ENCODE measurements around the gene AHNAK2.

AHNAK2 gene

DNA sequence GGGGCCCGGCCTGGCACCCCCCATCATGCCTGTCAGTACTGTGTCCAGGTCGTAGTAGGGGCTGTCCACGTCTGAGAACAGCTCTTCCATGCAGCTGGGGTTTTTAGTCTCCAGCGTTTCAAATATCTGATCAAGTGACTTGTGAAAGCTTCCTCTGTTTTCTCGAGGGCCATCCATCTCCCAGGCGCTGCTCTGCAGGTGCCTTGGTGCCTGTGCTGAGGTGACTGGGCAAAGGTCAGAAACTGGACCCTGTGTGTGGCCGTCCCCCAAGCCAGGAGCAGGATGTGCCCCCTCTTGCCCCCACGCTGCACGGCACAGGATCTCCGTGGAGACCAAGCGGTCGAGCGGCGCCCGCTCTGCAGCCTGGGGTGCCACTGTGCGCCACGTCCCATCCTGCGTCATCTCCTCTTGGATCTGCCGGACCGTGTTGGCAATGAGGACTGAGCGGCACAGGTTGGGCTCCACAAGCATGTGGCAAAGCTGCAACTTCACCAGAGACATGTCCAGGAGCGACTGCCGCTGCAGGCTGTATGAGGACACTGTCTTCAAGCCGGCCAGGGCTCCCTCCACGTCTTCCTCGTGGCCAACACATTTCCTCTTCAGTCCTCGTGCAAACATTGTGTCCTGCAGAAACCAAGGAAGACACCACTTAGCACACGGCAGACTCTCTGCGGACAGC is 33.3 kb upstream of the AHNAK2 start:
- DNase-seq = no peak

GRCh38 chr14:105010891-105011291 is 32.7 kb upstream of the AHNAK2 start:
- DNase-seq = no peak

DNA sequence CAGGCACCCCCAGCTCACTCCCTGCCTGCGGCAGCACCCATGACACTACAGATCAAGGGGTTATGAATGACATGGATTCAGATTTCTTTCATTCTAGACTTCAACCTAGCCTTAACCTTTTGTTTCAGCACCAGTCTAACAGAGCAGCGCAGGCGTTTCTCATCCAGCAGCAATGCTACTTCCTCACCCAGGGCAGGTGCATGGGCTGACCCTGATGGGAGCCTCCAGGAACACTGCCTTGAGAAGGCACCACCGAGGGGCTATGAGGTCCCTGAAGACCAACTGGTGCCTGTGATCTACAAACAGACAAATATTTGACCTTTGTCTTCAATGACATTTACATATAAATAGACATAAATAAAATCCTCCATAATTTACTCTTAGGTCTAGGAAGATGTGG is 31.9 kb upstream of the AHNAK2 start:
- DNase-seq = no peak

DNA sequence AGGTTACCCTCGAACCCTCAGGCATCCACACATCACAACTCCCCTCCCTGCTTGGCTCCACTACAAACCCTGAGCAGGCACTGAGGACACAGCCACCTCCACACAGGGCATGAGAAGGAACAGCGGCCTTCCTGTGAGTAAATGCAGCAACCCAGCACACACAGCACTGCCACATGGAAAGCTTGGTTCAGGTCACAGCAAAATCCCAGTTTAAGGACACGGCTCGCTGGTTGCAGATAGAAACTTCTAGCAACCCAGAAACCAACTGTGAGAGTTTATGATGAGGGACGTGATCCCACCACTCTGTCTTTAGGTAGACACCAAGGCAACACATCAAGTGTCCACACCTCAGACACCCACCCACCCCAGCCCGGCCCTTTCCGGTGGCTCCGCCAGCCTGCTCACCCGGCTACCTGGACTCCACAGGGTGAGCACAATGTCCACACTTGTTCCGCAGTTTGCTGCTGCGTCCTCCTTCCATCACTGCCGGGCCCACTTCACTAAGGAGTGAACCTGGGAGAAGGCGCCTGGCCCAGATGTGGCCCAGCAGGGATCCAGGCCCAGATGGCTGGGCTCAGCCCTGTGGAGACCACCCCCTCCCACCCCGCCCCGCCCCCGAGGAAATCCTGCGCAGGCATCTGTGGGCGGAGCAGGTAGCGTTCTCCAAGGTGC is 29.6 kb upstream of the AHNAK2 start:
- DNase-seq = no peak

DNA sequence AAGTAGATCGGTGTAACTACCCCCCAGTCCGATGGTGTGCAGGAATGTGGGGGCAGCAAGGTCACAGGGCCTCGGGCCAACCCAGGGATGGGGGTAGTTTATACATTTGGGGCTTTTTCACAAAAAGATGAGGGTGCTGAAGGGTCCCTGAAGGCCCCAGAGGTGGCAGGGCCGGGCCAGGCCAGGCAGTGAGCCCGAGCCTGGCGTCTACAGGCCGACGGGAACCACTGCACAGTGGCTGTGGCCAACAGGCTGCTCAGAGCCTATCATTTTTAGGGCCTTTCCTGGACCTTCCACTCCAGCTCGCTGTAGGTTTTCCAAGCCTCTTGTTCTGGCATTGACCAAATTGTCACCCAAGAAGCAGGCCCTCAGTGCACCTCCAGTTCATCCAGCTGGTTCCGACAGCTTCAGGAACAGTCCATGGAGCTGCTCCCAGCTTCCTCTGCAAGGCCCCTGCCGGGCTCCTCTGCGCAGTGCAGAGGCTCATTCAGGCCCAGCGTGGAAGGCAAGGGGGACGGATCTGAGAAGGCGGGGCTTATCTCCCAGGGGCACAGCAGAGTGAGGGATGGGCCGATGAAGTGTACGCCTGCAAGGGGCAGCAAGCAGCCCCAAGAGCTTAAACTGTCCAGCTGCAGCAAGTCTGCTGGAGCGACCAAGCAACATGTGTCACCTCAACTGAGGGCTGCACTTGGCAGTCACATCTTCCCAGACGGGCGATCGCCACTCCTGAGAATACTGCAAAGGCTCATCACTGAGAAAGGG is 28.8 kb upstream of the AHNAK2 start:
- no peak for DNase-seq

GRCh38 chr14:105005929-105006830 is 28.0 kb upstream of the AHNAK2 start:
- DNase-seq = no peak

DNA sequence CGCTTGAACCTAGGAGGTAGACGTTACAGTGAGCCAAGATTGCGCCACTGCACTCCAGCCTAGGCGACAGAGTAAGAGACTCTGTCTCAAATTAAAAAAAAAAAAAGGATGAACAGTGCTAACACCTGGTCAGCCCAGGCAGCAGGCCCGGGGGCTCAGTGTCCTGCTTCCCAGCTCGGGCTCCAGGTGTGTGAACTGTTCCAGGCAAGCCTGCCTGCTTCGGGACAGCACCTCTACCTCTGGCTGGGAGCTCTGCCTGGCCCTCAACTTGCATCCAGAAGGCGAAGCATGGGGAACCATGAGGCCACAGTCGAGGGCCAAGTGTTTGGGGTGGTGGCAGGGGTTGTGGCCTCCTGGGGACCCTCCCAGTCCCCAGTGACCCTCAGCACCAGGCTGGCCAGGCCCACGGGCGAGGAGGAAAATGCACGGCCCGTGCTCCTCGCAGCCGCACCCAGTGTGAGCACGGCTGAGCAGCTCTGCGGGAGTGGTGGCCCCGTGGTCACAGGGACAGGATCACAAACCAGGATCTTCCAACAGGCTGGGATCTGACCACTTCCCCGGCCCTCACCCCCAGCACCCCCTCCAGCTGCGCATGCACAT is 27.3 kb upstream of the AHNAK2 start:
- DNase-seq = no peak

DNA sequence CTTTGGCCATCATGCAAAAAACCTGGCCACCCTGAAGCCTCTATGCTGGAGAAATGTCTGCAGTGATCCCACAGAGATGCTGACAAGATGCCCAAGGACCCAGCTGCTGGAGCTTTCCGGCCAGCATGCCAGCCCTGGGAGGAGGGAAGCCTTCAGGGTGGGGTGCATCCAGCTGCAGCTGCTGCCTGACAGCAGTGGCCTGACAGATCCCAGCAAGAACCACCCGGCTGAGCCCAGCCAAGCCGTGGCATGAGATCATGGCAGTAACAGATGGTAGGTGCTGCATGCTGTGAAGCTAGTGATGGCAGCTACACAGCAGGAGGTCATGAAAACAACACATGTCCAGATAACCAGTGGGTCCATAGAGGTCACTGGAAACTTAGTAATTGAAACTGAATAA is 21.2 kb upstream of the AHNAK2 start:
- DNase-seq = no peak

- no peak for DNase-seq
These were observed 20.6 kb upstream of the AHNAK2 start for GRCh38 chr14:104998801-104999200.

GRCh38 chr14:104996483-104996882 is 18.3 kb upstream of the AHNAK2 start:
- no peak for DNase-seq

GRCh38 chr14:104996032-104996431 is 17.9 kb upstream of the AHNAK2 start:
- DNase-seq = no peak

DNA sequence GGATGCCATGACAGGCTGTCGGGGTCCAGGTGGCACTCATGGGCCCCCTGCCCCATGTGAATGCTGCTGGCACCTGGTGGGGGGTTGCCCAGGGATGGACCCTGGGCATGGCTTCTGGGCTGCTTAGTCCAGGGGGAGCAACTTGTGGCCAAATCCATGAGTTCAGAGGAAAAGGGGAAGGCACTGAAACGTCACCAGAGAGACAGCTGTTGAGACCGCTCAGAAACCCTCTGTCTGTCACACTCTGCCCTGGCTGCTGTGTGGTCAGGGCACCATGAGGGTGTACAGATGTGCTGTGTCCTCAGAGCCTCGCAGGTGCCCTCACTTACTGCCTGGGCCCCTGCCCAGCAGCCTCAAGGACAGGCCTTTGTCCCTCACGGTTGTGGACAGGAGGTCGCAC is 16.8 kb upstream of the AHNAK2 start:
- DNase-seq = no peak

DNA sequence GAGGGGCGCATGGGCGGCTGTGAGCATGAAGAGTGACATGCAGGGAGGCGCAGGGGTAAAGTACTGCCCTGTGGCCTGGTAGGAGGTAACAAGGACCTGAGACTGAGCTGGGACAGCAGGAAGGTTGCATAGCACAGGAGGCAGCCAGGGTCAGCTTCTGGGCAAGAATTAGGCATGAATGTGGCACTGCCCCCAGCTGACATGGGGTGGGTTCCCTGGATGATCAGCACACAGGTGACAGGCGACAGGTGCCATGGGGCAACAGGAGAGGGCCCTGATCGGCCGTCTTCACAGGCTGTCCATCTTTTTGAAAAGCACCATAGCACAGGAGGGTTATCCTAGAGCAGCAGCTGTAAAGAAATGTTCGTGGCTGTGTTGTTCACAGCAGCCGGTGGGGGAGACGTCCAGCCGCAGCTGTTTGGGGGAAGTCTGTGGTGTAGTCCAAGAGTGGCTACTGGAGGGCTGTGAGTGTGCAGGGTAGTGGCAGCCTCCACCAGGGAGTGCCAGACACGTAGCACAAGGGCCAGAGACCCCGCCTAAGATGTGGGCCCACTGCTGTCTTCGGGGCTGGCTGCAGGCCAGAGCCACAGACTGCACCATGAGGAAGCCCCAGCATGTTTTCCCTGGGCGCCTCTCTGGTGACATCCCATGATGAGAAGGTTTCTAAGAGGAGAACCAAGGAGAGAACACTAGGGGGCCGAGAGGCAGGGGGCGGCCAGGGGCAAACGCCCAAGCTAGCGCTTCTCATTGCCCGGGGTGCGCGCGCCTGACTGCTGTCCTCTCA is 15.8 kb upstream of the AHNAK2 start:
- DNase-seq = no peak

DNA sequence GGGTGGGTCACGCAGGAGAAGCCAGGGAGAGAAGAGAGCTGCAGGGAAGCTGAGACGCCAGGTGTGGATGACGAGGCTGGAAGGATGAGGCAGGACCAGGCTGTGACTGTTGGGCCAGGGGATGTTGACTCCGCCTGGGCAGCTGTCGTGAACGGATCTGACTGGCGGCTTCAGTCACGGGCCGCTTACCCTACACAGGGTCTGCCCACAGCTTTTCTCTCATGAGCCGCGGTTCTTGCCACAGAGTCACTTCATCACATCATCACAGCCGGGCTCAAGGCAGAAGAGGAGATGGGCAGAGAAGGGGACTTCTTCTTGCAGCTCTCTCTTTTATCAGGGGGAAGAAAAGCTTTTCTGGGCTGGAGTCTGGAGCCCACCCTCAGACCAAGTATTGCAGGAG is 15.1 kb upstream of the AHNAK2 start:
- DNase-seq = no peak

DNA sequence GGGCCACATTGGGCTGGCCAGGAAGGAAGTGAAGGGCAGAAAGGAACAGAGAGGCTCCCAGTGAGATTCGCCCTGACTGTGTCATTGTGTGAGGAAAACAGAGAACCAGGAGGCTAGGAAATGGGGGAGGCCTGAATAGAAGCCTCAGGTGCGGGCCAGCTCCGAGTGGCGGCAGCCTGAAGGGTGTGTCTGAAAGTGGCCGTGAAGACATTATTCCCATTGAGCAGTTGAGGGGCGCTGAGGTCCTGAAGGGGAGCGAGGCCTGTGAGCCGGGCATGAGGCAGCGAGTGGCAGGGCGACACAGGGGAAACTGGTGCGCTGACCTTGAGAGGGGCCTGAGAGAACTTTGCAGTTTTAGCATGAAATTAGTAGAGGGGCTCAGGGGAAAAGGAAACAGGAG is 14.3 kb upstream of the AHNAK2 start:
- no peak for DNase-seq

DNA sequence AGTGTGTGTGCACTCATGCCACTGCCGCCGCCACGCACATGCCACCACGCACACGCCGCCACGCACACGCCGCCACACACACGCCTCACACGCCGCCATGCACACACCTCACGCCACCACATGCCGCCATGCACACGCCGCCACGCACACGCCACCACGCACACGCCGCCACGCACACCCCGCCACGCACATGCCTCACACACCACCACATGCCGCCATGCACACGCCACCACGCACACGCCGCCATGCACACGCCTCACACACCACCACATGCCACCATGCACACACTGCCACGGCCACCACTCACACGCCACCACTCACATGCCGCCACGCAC is 13.7 kb upstream of the AHNAK2 start:
- no peak for DNase-seq

DNA sequence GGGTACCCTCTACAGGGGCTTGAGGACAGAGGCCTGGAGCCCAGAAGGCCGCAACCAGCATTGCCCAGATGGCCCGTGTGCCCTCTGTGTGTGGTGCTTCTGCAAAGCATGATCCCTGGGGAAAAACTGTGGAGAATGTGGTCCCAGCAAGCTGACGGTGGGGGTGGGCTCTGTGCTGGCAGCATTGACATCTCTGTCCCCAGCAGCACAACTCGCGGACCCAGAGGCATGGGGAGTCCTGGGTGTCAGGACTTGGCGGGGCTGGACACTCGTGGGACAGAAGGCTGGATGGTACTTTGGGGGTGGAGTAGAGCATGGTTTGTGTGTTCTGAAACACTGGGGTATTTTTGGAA is 11.8 kb upstream of the AHNAK2 start:
- DNase-seq = no peak

GRCh38 chr14:104989236-104989950 is 11.2 kb upstream of the AHNAK2 start:
- DNase-seq = no peak

DNA sequence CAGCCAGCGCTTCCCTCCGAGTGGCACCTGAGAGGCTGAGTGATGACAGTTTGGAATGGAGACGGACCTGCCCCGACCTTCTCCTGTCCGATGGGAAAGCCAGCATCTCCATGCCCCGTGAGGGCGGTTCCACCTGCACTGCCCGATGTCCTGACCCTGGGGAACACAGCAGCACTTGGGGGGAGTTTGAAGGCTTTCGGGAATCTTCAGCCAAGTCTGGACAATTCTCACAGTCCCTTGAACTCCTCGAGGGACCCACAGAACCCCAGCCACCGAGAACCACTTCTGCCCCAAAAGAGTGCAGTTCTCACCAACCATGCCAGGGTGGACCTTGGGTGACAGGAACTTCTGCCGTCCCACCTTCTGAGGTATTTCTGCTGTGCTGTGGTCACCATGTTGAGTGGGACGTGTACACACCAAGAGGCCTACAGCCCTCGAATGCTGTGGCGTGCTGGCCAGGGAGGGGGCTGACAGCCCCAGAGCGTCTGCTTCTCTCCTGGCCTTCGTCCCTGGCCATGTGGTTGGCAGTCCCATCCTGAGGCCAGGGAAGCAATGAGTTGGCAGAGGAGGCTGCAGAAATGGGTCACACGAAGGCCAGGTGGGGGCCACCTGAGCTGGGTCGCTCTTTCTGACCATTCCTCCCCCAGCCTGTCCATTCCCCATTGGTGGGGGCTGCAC is 8.5 kb upstream of the AHNAK2 start:
- no peak for DNase-seq

DNA sequence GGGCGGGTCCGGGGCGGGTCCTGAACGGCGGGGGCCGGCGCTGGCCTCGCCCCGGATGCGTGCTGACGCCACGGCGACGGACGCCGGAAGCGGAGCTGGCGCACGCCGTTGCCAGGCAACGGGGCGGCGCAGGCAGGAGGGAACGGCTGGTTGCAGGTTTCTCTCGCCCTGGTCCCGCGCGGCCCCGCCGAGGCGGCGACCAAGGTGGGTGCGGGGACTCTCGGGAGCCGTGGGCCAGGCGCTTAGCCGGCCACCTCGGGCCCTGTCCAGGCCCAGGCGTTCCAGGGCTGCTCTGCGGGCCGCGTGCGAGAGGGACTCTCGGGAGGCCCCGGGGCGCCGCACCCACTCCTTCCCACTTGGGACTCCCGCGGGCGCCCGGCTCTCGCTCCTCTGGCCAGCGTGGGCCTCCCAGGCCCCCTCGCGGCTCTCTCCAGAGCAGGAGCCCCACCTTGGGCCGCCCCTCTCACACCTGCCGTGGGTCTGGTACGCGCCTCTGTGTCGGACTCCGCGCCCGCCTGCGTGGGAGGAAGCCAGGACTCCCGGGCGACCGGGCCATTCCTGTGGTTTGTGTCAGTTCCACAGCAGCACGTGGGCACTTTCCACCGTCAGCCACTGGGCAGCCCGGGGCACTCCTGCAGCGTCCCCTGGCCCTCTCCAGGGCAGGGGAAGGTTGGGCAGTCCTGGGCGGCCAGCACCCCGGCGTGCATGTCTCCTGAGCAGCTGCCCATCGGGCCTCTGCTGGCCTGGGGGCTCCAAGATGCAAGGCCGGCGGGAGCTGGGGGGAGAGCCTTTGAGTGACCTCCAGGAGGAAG is 7.7 kb upstream of the AHNAK2 start, which contains the start of gene CLBA1:
Gene CLBA1 (plus strand): TSS at position 114 of the 812 bp plus-strand sequence. CDS start 644 bp downstream, at position 758.
- peak; percentile 89 for DNase-seq

Measured in fibroblast of skin of right quadriceps (primary cell).